ENCODE data around the gene HS3ST5. TPM values are rescaled to one million over a fixed set of nuclear protein-coding genes. Genes with fewer than 3 reads are reported as not detected.

The HS3ST5 gene
- total and polyA plus RNA-seq, 2 donors (not counting 3 experiments of a cell fraction or from before 2014, with no cell fraction given), result not detected

DNA sequence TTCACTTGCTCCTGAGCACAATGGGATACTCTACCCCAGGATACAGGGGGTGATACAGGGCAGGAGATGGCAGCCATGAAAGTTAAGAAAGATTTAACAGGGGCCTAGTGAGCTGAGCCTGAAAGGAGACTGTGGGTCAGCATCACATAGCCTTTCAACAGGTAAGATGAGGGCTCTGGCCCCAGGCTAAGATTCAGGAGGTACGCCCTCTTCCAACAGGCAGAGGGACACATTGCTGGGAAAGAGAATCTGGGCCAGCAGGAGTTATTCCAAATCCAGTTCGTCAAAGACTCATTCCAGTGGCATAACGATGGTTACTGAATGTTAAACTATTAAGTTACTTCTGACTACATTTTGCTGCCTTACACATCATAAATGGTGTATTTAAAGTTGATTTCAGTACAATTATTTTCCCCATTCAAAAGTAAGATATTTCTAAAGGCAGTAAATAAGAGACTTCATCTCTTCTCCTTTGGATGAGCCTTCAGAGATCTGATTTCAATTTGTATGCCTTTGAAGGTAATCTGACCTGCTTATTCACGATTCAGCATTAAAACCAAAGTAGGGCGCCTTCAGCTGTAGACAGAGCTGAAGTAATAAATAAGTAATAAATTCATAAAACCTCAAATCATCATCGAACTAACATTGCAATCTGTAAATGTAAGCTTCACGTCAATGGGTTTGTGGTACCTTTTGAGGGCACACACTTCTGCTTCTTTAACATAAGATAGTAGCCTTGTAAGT lies 62.4 kb downstream of the HS3ST5 start:
- no peak overlapping the region for H2AFZ ChIP-seq (ENCODE audit: low read depth, low read length)
- dilution Hi-C loops (cut with MboI; ENCODE audit: extremely low pct_ligation_motif_present, low sequenced_read_pairs) (no loop called here), intact Hi-C loops (cut with micrococcal nuclease) (no loop called here)
- no peak overlapping the region for H3K4me2 ChIP-seq (ENCODE audit: insufficient read depth, low read length)
- H3K4me3 ChIP-seq (replicated peaks in 1 of 3; ENCODE audit: insufficient read depth in 1 of 3, low read depth in 1 of 3, low read length in 3 of 3), result no peak overlapping the region
- H3K9ac ChIP-seq (replicated peaks; ENCODE audit: extremely low read depth, insufficient read depth, low read length), result no peak overlapping the region
- H3K27ac ChIP-seq (ENCODE audit: insufficient read depth, low read depth, low read length), result no peak overlapping the region
- BruUV-seq (replicated peaks), result no TSS peak
- H3K4me1 ChIP-seq (ENCODE audit: control insufficient read depth, extremely low read depth, insufficient read depth, low read length), result no peaks in the 10 kb centered on the region
- CTCF ChIA-PET, result interaction anchor here (1.2 to 1.4 kb wide), 2 partner anchors 23 to 300 kb away, joined by 3 read pairs; no protein-coding TSS in a partner anchor
- no peaks in the 10 kb centered on the region for H3K9me1 ChIP-seq (replicated peaks; ENCODE audit: control insufficient read depth, extremely low read depth, insufficient read depth, low read length)
- H4K20me1 ChIP-seq (replicated peaks; ENCODE audit: control insufficient read depth, extremely low read depth, insufficient read depth, low read length), result no peaks in the 10 kb centered on the region
- no peaks in the 10 kb centered on the region for H3K9me3 ChIP-seq (replicated peaks; ENCODE audit: control insufficient read depth, insufficient read depth, low read length)
- TF ChIP-seq GATA2 (IDR thresholded peaks at IDR 0.05; ENCODE audit: insufficient read depth, insufficient read length, low read depth, low read length) (no peak), POLR2A (IDR thresholded peaks at IDR 0.05; ENCODE audit: low read depth, low read length) (no peak), POLR2AphosphoS5 (IDR thresholded peaks at IDR 0.05; ENCODE audit: insufficient read depth, low read depth, low read length) (no peak), JUN (IDR thresholded peaks at IDR 0.05; ENCODE audit: borderline replicate concordance, insufficient read depth, insufficient read length, low read depth) (no peak), MYC (IDR thresholded peaks at IDR 0.05; ENCODE audit: low read depth, low read length) (no peak), FOS (IDR thresholded peaks at IDR 0.05; ENCODE audit: borderline replicate concordance, insufficient read depth, low read length) (no peak), EZH2 (IDR thresholded peaks at IDR 0.05; ENCODE audit: borderline replicate concordance, low read depth, low read length, severe bottlenecking) (no peak)
- TF ChIP-seq, protein P1, sequence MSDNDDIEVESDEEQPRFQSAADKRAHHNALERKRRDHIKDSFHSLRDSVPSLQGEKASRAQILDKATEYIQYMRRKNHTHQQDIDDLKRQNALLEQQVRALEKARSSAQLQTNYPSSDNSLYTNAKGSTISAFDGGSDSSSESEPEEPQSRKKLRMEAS (IDR thresholded peaks at IDR 0.05; ENCODE audit: insufficient read depth, insufficient read length), result no peak
- TF ChIP-seq, protein P2, sequence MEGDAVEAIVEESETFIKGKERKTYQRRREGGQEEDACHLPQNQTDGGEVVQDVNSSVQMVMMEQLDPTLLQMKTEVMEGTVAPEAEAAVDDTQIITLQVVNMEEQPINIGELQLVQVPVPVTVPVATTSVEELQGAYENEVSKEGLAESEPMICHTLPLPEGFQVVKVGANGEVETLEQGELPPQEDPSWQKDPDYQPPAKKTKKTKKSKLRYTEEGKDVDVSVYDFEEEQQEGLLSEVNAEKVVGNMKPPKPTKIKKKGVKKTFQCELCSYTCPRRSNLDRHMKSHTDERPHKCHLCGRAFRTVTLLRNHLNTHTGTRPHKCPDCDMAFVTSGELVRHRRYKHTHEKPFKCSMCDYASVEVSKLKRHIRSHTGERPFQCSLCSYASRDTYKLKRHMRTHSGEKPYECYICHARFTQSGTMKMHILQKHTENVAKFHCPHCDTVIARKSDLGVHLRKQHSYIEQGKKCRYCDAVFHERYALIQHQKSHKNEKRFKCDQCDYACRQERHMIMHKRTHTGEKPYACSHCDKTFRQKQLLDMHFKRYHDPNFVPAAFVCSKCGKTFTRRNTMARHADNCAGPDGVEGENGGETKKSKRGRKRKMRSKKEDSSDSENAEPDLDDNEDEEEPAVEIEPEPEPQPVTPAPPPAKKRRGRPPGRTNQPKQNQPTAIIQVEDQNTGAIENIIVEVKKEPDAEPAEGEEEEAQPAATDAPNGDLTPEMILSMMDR (IDR thresholded peaks at IDR 0.05; ENCODE audit: extremely low read depth in 1 of 2, insufficient read depth in 1 of 2, low read depth in 1 of 2, low read length in 2 of 2), result no peak
- no peaks in the 10 kb centered on the region for H3K36me3 ChIP-seq (ENCODE audit: control insufficient read depth in 2 of 2, extremely low read depth in 1 of 2, insufficient read depth in 2 of 2, low read length in 2 of 2)
- DNase-seq (ENCODE audit: low read depth, low spot score), result no peak
- peaks cover 0 to 3% of the 10 kb centered on the region in 2 experiments for H3K27me3 ChIP-seq (ENCODE audit: control insufficient read depth in 2 of 2, insufficient read depth in 2 of 2, low read length in 2 of 2)
- no peak for FAIRE-seq
- H3K79me2 ChIP-seq (ENCODE audit: control insufficient read depth, insufficient read depth, low read length), result no peaks in the 10 kb centered on the region
- POLR2A ChIA-PET, result no interaction called here
